SHP77 treated with DMSO at 0.1 percent for 48 hours (cell line): Measurements from ENCODE around the gene UBE2U.

Experiments used
- DNase-seq: peaks from one replicate; lab custom pipeline; 2025; lab: John Stamatoyannopoulos, UW

The UBE2U gene

GRCh38 chr1:64293820-64294219 is 90.4 kb downstream of the UBE2U start:
- no peak for DNase-seq

- DNase-seq: no peak
These were observed 91.7 kb downstream of the UBE2U start for GRCh38 chr1:64295136-64295535.

- DNase-seq: no peak
These were observed 92.1 kb downstream of the UBE2U start for GRCh38 chr1:64295561-64295960.

GRCh38 chr1:64296459-64296858 is 93.0 kb downstream of the UBE2U start:
- DNase-seq: no peak

GRCh38 chr1:64302194-64302593 is 98.8 kb downstream of the UBE2U start:
- no peak for DNase-seq

GRCh38 chr1:64302971-64303370 is 99.5 kb downstream of the UBE2U start:
- no peak for DNase-seq

- no peak for DNase-seq
These were observed 101.4 kb downstream of the UBE2U start for GRCh38 chr1:64304823-64305222.

GRCh38 chr1:64308866-64309265 is 105.4 kb downstream of the UBE2U start:
- no peak for DNase-seq

GRCh38 chr1:64309431-64309831 is 106.0 kb downstream of the UBE2U start:
- no peak for DNase-seq

- DNase-seq: no peak
These were observed 107.3 kb downstream of the UBE2U start for GRCh38 chr1:64310760-64311159.

- no peak for DNase-seq
These were observed 109.0 kb downstream of the UBE2U start for GRCh38 chr1:64312431-64312830.

- no peak for DNase-seq
These were observed 112.0 kb downstream of the UBE2U start for GRCh38 chr1:64315402-64315801.
